ENCODE data around the gene ACAA2.

DNA sequence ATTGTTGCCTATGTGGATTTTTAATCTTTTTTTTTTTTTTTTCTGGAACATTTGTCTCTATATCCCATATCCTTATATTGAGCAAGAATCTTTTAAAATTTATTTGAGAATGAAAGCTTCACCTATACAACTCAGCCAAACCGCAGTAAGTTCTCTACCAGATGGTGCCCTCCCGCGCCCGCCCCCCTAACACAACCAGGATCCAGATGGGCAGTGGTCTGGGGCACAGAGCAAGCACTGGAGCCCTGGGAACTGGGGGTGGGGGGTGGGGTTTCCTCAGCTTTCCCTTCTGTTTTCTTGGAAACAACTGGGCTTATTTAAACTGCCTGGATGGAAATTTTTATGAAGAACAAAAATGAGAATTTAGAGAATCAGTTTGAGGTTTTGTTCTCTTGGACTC lies 74.6 kb downstream of the ACAA2 start:
- TF ChIP-seq, protein P1, sequence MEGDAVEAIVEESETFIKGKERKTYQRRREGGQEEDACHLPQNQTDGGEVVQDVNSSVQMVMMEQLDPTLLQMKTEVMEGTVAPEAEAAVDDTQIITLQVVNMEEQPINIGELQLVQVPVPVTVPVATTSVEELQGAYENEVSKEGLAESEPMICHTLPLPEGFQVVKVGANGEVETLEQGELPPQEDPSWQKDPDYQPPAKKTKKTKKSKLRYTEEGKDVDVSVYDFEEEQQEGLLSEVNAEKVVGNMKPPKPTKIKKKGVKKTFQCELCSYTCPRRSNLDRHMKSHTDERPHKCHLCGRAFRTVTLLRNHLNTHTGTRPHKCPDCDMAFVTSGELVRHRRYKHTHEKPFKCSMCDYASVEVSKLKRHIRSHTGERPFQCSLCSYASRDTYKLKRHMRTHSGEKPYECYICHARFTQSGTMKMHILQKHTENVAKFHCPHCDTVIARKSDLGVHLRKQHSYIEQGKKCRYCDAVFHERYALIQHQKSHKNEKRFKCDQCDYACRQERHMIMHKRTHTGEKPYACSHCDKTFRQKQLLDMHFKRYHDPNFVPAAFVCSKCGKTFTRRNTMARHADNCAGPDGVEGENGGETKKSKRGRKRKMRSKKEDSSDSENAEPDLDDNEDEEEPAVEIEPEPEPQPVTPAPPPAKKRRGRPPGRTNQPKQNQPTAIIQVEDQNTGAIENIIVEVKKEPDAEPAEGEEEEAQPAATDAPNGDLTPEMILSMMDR (IDR thresholded peaks at IDR 0.05; ENCODE audit: low read depth, low read length, missing input control), result no peak
- no peak for TF ChIP-seq TAF1 (conservative IDR thresholded peaks at IDR 0.05)
- TF ChIP-seq NR2F2 (IDR thresholded peaks at IDR 0.05), result no peak
- TF ChIP-seq GABPA (IDR thresholded peaks at IDR 0.05 in 1 of 2, conservative IDR thresholded peaks at IDR 0.05 in 1 of 2), result no peak
